IPS-15b (cell line): ENCODE results near the gene PACRG.

Experiments
- H3K27me3 ChIP-seq: one replicate; pipeline ENCODE4 v1.6.1; 2013; ENCODE audit warnings: low read length; ENCODE audit not compliant: control insufficient read depth, insufficient read depth
- H3K36me3 ChIP-seq: one replicate; pipeline ENCODE4 v1.6.1; 2013; ENCODE audit warnings: low read length; ENCODE audit not compliant: control insufficient read depth, insufficient read depth
- H3K4me1 ChIP-seq: one replicate; pipeline ENCODE4 v1.6.1; 2013; ENCODE audit warnings: mild to moderate bottlenecking, low read length; ENCODE audit not compliant: control insufficient read depth, insufficient read depth
- H3K4me3 ChIP-seq: one replicate; pipeline ENCODE4 v1.5.1; 2013; ENCODE audit warnings: low read depth, low read length
- H3K9ac ChIP-seq: one replicate; pipeline ENCODE4 v1.6.1; 2013; ENCODE audit warnings: low read depth, mild to moderate bottlenecking, low read length
- H3K9me3 ChIP-seq: one replicate; pipeline ENCODE4 v1.6.1; 2013; ENCODE audit warnings: mild to moderate bottlenecking, low read length; ENCODE audit not compliant: control insufficient read depth, insufficient read depth

Gene PACRG

DNA sequence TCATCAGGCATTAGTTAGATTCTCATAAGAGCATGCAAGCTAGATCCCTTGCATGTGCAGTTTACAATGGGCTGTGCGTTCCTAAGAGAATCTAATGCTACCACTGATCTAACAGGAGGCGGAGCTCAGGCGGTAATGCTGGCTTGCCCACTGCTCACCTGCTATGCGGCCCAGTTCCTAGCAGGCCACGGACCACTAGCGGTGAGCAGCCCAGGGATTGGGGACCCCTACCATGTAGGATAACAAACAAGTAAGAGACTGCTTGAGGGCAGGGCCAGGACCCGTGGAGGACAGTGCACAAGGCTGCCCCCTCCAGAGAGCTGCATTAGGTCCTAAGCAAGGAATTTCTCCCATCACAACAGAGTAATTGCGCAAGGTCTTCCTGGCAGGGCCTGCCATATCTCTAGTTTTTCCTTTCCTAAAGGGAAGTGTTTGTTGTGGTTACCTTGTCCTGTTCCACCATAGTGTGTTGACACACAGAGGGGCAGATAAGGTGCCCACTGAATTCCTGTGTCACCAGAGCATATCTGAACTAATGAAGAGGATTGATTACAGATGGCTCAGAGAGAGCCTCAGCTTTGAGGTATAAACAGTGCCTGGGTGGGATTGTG, 58.0 kb downstream of the PACRG start:
- Histone ChIP-seq H3K4me3 (no peak overlapping the region), H3K4me1 (no peaks in the 10 kb centered on the region), H3K9ac (no peak overlapping the region), H3K36me3 (no peaks in the 10 kb centered on the region), H3K9me3 (no peaks in the 10 kb centered on the region), H3K27me3 (no peaks in the 10 kb centered on the region)

DNA sequence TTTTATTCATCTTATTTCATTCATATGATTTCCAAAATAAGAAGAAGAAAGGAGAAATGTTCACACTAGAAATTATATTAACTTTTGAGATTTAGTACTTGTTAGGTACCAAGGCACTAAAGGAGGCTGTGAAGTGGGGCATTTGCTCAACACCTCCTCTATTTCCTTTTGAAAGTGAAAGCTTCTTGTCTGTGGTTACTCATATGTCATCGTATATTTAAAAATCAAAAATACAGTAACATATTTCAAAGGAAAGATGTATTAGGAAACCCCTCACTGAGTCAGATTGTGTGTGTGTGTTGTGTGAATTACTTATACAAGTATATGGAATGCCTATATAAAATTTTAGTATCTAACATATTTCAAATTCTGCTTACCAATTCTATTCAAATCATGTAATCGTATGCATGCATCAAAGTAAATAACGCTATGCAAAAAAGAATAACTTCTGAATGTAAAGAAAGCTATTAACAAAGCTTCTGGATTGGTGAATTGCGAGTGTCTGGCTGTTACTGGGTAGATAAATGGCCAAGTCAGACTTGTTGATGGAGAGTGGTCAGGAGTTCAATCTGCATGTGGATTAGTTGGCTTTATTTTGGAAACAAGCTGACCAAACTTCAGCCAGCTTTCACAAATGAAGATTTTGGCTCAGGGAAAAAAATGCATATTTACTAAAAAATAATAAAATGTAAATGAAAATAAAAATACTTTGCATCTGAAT, 70.9 kb downstream of the PACRG start:
- Histone ChIP-seq H3K4me1 (no peaks in the 10 kb centered on the region), H3K9ac (no peak overlapping the region), H3K4me3 (no peak overlapping the region), H3K36me3 (no peaks in the 10 kb centered on the region), H3K27me3 (no peaks in the 10 kb centered on the region), H3K9me3 (no peaks in the 10 kb centered on the region)

DNA sequence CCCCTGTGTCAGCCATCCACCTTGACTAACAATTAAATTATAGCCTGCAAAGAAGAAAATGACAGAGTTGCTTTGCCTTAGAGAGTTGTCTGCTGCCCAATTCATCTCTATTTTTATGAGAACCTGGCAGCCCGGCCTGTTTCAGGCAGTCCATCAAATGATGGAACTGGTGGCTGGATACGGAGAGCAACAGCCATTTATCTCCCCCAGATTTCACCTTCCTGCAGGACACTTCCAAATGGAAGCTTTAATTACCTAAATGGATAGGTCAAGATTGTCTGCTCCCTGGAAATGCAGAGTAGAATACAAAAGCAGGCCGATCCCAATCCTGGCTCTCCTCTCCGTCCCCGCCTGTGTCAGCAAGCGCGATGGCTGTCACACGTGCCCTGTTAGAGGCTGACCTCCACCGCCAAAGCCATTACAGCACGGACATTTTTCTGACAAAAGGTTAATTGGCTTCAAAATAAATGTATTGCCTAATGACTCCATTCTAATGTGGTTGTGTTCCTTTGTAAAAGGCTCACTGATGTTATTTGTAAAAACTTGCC, 86.7 kb downstream of the PACRG start:
- Histone ChIP-seq H3K27me3 (no peaks in the 10 kb centered on the region), H3K4me3 (no peak overlapping the region), H3K9ac (no peak overlapping the region), H3K9me3 (no peaks in the 10 kb centered on the region), H3K4me1 (no peaks in the 10 kb centered on the region), H3K36me3 (no peaks in the 10 kb centered on the region)

DNA sequence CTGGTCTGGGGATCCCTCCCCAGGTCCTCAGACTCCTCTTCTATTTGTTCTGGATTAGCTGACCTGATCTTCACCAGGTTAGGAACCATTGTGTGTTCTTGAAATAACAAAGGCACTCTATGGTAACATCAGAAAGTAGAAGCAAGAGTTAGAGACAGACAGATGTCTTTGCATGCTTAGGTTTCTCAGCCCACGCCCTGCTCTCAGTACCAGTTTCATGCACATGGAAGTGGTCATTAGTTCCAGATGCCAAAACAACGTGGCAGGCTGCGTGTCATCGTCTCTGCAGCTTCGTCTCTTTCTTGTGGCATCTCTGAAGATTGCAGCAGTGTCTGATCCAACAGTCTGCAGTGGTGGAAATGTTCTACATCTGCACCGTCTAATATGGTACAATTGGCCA, 89.4 kb downstream of the PACRG start:
- H3K27me3 ChIP-seq, result no peaks in the 10 kb centered on the region
- no peak overlapping the region for H3K4me3 ChIP-seq
- no peaks in the 10 kb centered on the region for H3K4me1 ChIP-seq
- H3K36me3 ChIP-seq, result no peaks in the 10 kb centered on the region
- no peak overlapping the region for H3K9ac ChIP-seq
- no peaks in the 10 kb centered on the region for H3K9me3 ChIP-seq

DNA sequence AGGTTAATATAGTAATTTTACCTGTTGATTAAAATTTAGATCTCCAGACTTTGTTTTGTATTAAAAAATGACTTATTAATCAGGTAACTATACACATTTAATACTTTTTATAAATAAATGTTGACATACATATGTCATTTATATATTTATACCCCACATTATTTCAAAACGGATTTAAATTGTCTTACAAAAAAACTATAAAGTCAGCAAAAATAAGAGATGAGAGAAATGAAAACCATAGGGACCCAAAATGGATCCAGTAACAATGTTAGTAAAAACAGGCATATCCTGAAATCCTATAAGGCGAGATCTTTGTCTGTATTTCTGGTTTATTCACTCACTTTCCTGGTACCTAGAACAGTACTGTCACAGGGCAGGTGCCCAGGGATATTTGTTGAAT, 91.5 kb downstream of the PACRG start:
- Histone ChIP-seq H3K9me3 (no peaks in the 10 kb centered on the region), H3K4me3 (no peak overlapping the region), H3K27me3 (no peaks in the 10 kb centered on the region), H3K9ac (no peak overlapping the region), H3K36me3 (no peaks in the 10 kb centered on the region), H3K4me1 (no peaks in the 10 kb centered on the region)

DNA sequence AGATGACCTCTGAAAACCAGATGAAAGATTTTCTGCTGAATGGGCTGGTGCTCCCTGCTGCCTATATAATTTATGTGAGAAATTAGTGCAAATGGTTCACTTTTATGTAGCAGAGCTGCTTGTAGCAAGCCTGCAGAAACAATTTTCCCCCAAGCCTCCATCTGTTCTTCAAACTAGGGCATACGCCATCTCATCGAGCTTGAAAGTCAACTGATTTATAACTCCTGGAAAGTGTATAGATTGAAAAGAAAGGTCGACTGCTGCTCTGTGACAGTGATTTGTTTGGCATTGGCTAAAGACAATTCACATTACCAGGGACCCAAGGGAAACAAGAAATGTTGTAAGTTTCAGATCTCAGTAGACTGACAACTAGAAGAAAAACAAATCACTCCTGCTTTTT, 93.3 kb downstream of the PACRG start:
- H3K9me3 ChIP-seq, result no peaks in the 10 kb centered on the region
- no peaks in the 10 kb centered on the region for H3K27me3 ChIP-seq
- no peak overlapping the region for H3K4me3 ChIP-seq
- H3K9ac ChIP-seq, result no peak overlapping the region
- H3K36me3 ChIP-seq, result no peaks in the 10 kb centered on the region
- H3K4me1 ChIP-seq, result no peaks in the 10 kb centered on the region

DNA sequence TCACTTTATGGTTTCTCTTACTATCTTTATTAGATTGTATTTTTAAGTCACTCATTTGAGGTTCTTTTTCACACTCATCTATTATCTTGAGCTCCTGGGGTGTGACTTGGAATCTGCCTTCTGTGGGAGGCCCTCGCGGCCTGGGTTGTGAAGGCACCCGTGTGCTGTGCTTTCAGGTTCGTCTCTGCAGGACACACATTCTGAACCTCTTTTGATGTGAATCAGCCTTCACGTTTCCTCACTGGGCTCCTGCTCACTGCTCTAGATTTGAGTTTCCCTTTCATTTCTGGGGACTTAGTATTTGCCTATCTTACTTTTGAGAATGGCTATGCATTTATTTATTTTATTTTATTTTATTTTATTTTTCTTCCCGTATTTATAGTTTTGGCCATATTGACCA, 97.8 kb downstream of the PACRG start:
- Histone ChIP-seq H3K4me1 (no peaks in the 10 kb centered on the region), H3K4me3 (no peak overlapping the region), H3K9ac (no peak overlapping the region), H3K36me3 (no peaks in the 10 kb centered on the region), H3K27me3 (no peaks in the 10 kb centered on the region), H3K9me3 (no peaks in the 10 kb centered on the region)

DNA sequence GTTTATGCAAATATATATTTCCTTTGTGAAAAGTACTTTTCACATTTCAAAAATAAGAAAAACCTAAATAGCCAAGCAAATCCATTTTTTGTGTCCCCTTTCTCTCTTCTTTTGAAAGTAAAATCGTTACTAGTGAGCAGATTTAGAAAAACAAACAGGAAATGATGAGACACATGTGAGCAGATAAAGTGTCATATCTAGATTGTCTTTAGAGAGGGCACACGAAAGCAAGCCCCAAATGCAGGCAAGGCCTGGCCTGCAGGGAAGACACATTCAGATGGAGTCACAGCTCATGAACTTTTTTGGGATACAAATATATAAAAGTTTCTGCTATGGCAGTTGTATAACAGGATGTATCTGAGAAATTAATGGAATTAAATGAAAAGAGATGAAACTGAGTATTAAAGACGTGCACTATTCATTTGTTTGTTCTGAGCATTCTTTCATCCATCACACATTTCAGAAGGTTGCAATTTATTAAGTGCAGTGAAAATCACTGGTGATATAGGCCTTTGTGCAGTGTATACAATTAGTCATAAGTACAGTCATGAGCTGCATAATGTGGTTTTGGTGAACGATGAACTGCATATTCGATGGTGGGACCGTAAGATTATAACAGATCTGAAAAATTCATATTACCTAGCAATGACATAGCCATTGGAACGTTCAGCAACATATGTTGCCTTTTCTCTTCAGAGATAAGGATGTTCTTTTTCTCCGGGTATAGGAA, 101.4 kb downstream of the PACRG start:
- H3K36me3 ChIP-seq, result no peaks in the 10 kb centered on the region
- H3K9me3 ChIP-seq, result no peaks in the 10 kb centered on the region
- no peaks in the 10 kb centered on the region for H3K27me3 ChIP-seq

DNA sequence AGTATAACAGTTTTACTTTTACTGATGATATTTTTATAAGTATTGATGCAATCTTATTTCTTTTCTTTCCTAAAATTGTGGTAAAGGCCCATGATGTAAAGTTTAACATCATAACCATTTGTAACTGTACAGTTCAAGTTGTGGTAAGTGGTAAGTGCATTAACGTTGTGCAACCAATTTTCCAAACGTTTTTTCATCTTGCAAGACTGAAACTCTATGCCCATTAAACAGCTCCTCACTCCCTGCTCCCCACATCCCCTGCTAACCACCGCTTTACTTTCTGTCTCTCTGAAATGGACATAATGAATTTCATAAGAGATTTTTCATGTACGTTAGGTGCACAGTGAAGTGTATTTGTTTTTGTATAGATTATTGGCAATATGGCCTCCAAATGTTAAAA, 106.0 kb downstream of the PACRG start:
- Histone ChIP-seq H3K4me3 (no peak overlapping the region), H3K9ac (no peak overlapping the region), H3K36me3 (no peaks in the 10 kb centered on the region), H3K4me1 (no peaks in the 10 kb centered on the region), H3K9me3 (no peaks in the 10 kb centered on the region), H3K27me3 (no peaks in the 10 kb centered on the region)

More for the DNA sequence above, 101.4 kb downstream of the PACRG start:
- Histone ChIP-seq H3K9ac (no peak overlapping the region), H3K4me3 (no peak overlapping the region), H3K4me1 (no peaks in the 10 kb centered on the region)

DNA sequence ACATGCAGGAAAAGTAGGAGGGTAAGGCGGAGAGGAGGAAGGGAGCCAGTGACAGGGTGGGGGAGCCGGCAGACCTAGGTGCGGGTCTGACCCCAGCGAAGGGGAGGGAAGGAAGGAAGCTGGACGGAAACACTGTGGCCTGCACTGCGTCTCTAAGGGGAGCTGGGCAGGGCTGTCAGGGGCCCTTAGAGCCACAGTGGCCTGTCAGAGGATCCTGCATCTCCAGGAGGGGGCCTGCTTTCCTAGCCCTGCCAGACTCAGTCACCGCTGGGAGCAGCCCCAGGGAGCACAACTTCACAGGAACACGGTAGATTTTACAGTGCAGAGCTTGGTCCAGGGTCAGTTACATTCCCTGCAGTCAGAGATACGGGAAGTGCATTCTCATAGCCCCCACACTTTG, 118.2 kb downstream of the PACRG start:
- Histone ChIP-seq H3K9ac (no peak overlapping the region), H3K9me3 (no peaks in the 10 kb centered on the region), H3K4me3 (no peak overlapping the region), H3K27me3 (no peaks in the 10 kb centered on the region), H3K4me1 (peaks cover 2% of the 10 kb centered on the region), H3K36me3 (no peaks in the 10 kb centered on the region)

DNA sequence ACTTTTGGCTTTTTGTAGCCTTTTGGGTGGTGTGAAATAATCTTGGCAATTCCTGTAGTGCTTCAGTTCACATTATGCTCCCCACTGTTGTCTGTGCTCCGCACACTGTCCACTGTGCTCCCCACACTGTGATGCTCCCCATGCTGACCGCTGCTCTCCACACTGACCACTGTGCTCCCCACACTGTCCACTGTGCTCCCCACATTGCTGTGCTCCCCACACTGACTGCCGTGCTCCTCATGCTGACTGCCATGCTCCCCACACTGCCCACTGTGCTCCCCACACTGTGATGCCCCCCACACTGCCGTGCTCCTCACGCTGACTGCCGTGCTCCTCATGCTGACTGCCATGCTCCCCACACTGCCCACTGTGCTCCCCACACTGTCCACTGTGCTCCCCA, 118.9 kb downstream of the PACRG start:
- Histone ChIP-seq H3K9ac (no peak overlapping the region), H3K4me3 (no peak overlapping the region), H3K9me3 (no peaks in the 10 kb centered on the region), H3K36me3 (no peaks in the 10 kb centered on the region), H3K4me1 (peaks cover 2% of the 10 kb centered on the region), H3K27me3 (no peaks in the 10 kb centered on the region)

DNA sequence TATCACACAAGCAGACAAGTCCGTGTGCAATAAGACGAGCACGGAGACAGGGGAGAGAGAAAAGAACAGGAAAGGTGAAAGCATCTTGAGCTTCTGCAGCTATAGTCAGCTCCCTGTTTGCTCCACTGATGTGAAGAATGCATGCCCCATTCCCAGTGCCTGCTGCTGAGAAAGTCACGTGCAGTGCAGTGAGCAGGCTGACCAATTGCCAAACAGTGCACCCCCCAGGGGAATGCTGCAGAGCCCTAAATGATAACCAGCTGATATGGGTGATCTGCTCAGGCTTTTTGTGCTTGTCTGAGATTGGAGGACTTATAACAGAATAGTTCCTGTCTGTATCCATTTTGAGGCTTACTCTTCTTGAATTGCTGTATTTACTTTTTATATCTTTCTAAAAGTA, 121.5 kb downstream of the PACRG start:
- Histone ChIP-seq H3K4me1 (peaks cover 4% of the 10 kb centered on the region), H3K9me3 (no peaks in the 10 kb centered on the region), H3K27me3 (no peaks in the 10 kb centered on the region), H3K9ac (no peak overlapping the region), H3K36me3 (no peaks in the 10 kb centered on the region), H3K4me3 (no peak overlapping the region)
